CD8-positive, alpha-beta memory T cell (primary cell): ENCODE data around the gene CCDC150. TPM values are rescaled to one million over a fixed set of nuclear protein-coding genes. Genes with fewer than 3 reads are reported as not detected.

Source experiments
- CTCF ChIA-PET: fragments of 350-600 bp; sonication (Branson Sonifier 250); formaldehyde crosslinking; loops from one replicate; lab custom pipeline; 2021; ENCODE audit warnings: antibody characterized with exemption; lab: Charles Lee
- POLR2A ChIA-PET: fragments of 350-600 bp; sonication (Branson Sonifier 250); formaldehyde crosslinking; loops from one replicate; lab custom pipeline; 2021; ENCODE audit warnings: antibody characterized with exemption; lab: Charles Lee
- DNase-seq, 5 donors: peaks; one replicate each; pipeline versions ENCODE4 v3.0.0 to v3.0.0-alpha.2; 2020 to 2022; ENCODE audit warnings: mixed read lengths in 1 of 5
- H3K27ac ChIP-seq: one replicate; pipeline ENCODE4 v1.7.0; 2013; ENCODE audit warnings: low read depth, mild to moderate bottlenecking, low read length, moderate library complexity
- H3K27me3 ChIP-seq: 2 replicates; pipeline ENCODE4 v1.7.0; 2013; ENCODE audit warnings: low read length, mild to moderate bottlenecking; ENCODE audit not compliant: insufficient read depth, poor library complexity, severe bottlenecking
- H3K36me3 ChIP-seq: 2 replicates; pipeline ENCODE4 v1.7.0; 2013; ENCODE audit warnings: mild to moderate bottlenecking, low read length, moderate library complexity; ENCODE audit not compliant: insufficient read depth
- H3K4me1 ChIP-seq: 2 replicates; pipeline ENCODE4 v1.7.0; 2013; ENCODE audit warnings: mild to moderate bottlenecking, low read length, moderate library complexity; ENCODE audit not compliant: insufficient read depth
- H3K4me3 ChIP-seq: 2 replicates; pipeline ENCODE4 v1.7.0; 2013; ENCODE audit warnings: mild to moderate bottlenecking, low read length
- H3K9me3 ChIP-seq: 2 replicates; pipeline ENCODE4 v1.7.0; 2013; ENCODE audit warnings: mild to moderate bottlenecking, low read length
- H3K27ac Mint-ChIP-seq, 8 donors: one replicate each; pipeline ENCODE4 v1.8.0; 2020 to 2021; ENCODE audit warnings: mixed read lengths in 8 of 8, mild to moderate bottlenecking in 6 of 8, inconsistent platforms in 3 of 8, moderate library complexity in 3 of 8
- H3K27me3 Mint-ChIP-seq, 2 donors: one replicate each; pipeline ENCODE4 v1.8.0; 2020 to 2021; ENCODE audit warnings: mixed read lengths in 2 of 2, mild to moderate bottlenecking in 1 of 2, moderate library complexity in 1 of 2
- H3K36me3 Mint-ChIP-seq, 3 donors: one replicate each; pipeline ENCODE4 v1.8.0; 2020 to 2021; ENCODE audit warnings: mixed read lengths in 3 of 3, inconsistent platforms in 1 of 3, mild to moderate bottlenecking in 1 of 3
- H3K4me1 Mint-ChIP-seq, 3 donors: one replicate each; pipeline ENCODE4 v1.8.0; 2020 to 2021; ENCODE audit warnings: mixed read lengths in 3 of 3, inconsistent platforms in 1 of 3, mild to moderate bottlenecking in 1 of 3
- H3K4me3 Mint-ChIP-seq, 7 donors: one replicate each; pipeline ENCODE4 v1.8.0; 2020 to 2021; ENCODE audit warnings: mixed read lengths in 7 of 7, mild to moderate bottlenecking in 6 of 7, moderate library complexity in 4 of 7, inconsistent platforms in 2 of 7
- H3K9me3 Mint-ChIP-seq, 5 donors: one replicate each; pipeline ENCODE4 v1.8.0; 2020 to 2022; ENCODE audit warnings: mixed read lengths in 5 of 5, mild to moderate bottlenecking in 3 of 5, moderate library complexity in 2 of 5, inconsistent platforms in 1 of 5
- polyA plus RNA-seq: library from polyadenylated mRNA; unstranded; fragments of 300-500 nt; fragmentation: Illumina TruSeq; gene quantifications from one replicate; pipeline ENCODE4 v1.2.3, GENCODE V29; 2021
- total RNA-seq, 2 experiments: library from RNA; stranded (reverse); gene quantifications; one replicate each; pipeline ENCODE4 v1.2.3, GENCODE V29; 2021

The CCDC150 gene
- total and polyA plus RNA-seq, 3 experiments from 2014 or later: 0.07 to 8.2 (median 7.9) TPM

GRCh38 chr2:196758474-196759377 is 119.2 kb downstream of the CCDC150 start:
- POLR2A ChIA-PET: interaction anchor here (0.6 kb wide), 2 partner anchors 9 to 269 kb away, joined by 3 to 9 read pairs; no protein-coding TSS in a partner anchor
- H3K9me3 ChIP-seq: no peaks in the 10 kb centered on the region
- H3K4me3 ChIP-seq: no peak overlapping the region
- Mint-ChIP-seq H3K4me3 (no peak overlapping the region), H3K27ac (no peak overlapping the region), H3K36me3 (peaks cover 13 to 36% (median 14%) of the 10 kb centered on the region in 3 donors), H3K4me1 (no peaks in the 10 kb centered on the region), H3K9me3 (peaks cover 16 to 39% (median 37%) of the 10 kb centered on the region in 5 donors), H3K27me3 (peaks cover 0 to 2% of the 10 kb centered on the region in 2 donors)
- no peaks in the 10 kb centered on the region for H3K4me1 ChIP-seq
- DNase-seq: no peak
- H3K27me3 ChIP-seq: no peaks in the 10 kb centered on the region
- H3K27ac ChIP-seq: no peak overlapping the region
- CTCF ChIA-PET: interaction anchor here (0.7 kb wide), 1 partner anchor 177 kb away, joined by 3 read pairs; no protein-coding TSS in a partner anchor
- H3K36me3 ChIP-seq: no peaks in the 10 kb centered on the region

GRCh38 chr2:196759378-196759706 is 119.8 kb downstream of the CCDC150 start:
- Mint-ChIP-seq H3K36me3 (peaks cover 17 to 42% (median 20%) of the 10 kb centered on the region in 3 donors), H3K4me1 (no peaks in the 10 kb centered on the region), H3K4me3 (no peak overlapping the region), H3K27me3 (peaks cover 0 to 2% of the 10 kb centered on the region in 2 donors), H3K27ac (no peak overlapping the region), H3K9me3 (peaks cover 16 to 33% (median 31%) of the 10 kb centered on the region in 5 donors)
- Histone ChIP-seq H3K4me1 (no peaks in the 10 kb centered on the region), H3K9me3 (no peaks in the 10 kb centered on the region), H3K27me3 (no peaks in the 10 kb centered on the region), H3K27ac (no peak overlapping the region), H3K36me3 (peaks cover under 1% of the 10 kb centered on the region), H3K4me3 (no peak overlapping the region)
- CTCF ChIA-PET: no interaction called here
- no peak for DNase-seq
- POLR2A ChIA-PET: no interaction called here

GRCh38 chr2:196767101-196767500 is 127.6 kb downstream of the CCDC150 start:
- Mint-ChIP-seq H3K36me3 (peaks cover 16 to 75% (median 33%) of the 10 kb centered on the region in 3 donors), H3K4me1 (no peaks in the 10 kb centered on the region), H3K27me3 (no peaks in the 10 kb centered on the region), H3K4me3 (no peak overlapping the region), H3K9me3 (no peaks in the 10 kb centered on the region), H3K27ac (no peak overlapping the region)
- no peak overlapping the region for H3K27ac ChIP-seq
- H3K4me3 ChIP-seq: no peak overlapping the region
- H3K36me3 ChIP-seq: peaks cover 31% of the 10 kb centered on the region
- ChIA-PET CTCF (interaction anchor here (1.9 kb wide), 1 partner anchor 16 kb away, joined by 7 read pairs; no protein-coding TSS in a partner anchor), POLR2A (interaction anchor here (0.6 kb wide), 1 partner anchor 9 kb away, joined by 9 read pairs; no protein-coding TSS in a partner anchor)
- DNase-seq: no peak
- no peaks in the 10 kb centered on the region for H3K9me3 ChIP-seq
- H3K27me3 ChIP-seq: no peaks in the 10 kb centered on the region
- H3K4me1 ChIP-seq: no peaks in the 10 kb centered on the region

Other genes with a start within 250 kb of the CCDC150 start
- gene HECW2, start 46.2 kb upstream of the CCDC150 start, total RNA-seq: under 1 TPM; 0.81 to 0.97 TPM
- not detected for gene HECW2, start 46.2 kb upstream of the CCDC150 start, polyA plus RNA-seq
- 10 to 100 TPM; 54.0 to 59.9 TPM for gene GTF3C3, start 160.0 kb downstream of the CCDC150 start, total RNA-seq
- 16.9 TPM for gene GTF3C3, start 160.0 kb downstream of the CCDC150 start, polyA plus RNA-seq
- not detected for gene C2orf66, start 169.6 kb downstream of the CCDC150 start, total RNA-seq
- not detected for gene C2orf66, start 169.6 kb downstream of the CCDC150 start, polyA plus RNA-seq